GM12878 (cell line): ENCODE results near the gene SEPHS1.

Experiments used
- EP300 ChIP-seq, 2 experiments: fragments of 150-350 bp in 1 of 2; IDR thresholded peaks; 2 replicates each; pipeline ENCODE4 v1.6.1; 2011 to 2012; ENCODE audit warnings: low read depth in 2 of 2, low read length in 2 of 2, borderline replicate concordance in 1 of 2, improper control_type of control experiment in 1 of 2, inconsistent platforms in 1 of 2; ENCODE audit not compliant: control insufficient read depth in 1 of 2
- RBBP5 ChIP-seq: fragments of 200-600 bp; sonication (generic); conservative IDR thresholded peaks from 2 replicates; pipeline ENCODE4 v1.6.1; 2016

DNA sequence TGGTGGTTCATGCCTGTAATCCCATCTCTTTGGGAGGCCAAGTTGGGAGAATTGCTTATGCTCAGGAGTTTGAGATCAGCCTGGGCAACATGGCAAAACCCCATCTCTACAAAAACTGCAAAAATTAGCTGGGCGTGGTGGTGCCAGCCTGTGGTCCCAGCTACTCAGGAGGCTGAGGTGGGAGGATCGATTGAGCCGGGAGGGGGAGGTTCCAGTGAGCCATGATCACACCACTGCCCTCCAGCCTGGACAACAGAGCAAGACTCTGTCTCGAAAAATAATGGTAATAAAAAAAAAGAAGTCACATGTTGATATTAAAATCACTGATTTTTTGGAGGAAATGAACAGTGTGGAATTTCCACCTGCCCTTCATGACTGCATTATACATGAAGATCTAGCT lies 64.0 kb downstream of the SEPHS1 start:
- TF ChIP-seq EP300 (IDR thresholded peaks at IDR 0.05; ENCODE audit: borderline replicate concordance in 1 of 2, control insufficient read depth in 1 of 2, low read depth in 2 of 2, low read length in 2 of 2) (no peak), RBBP5 (no peak)
